Natural killer cell (primary cell): ENCODE data around the gene BRD7. TPM values are rescaled to one million over a fixed set of nuclear protein-coding genes. Genes with fewer than 3 reads are reported as not detected.
A peak's percentile ranks its signal among the peaks of the same experiment; 100 is the strongest.

Source experiments
- ATAC-seq, 3 donors: fragments of 150-1000 bp in 2 of 3; fragments of 200-7000 bp in 1 of 3; cut with Tn5 transposase; 1 replicate in 1 of 3; 2 replicates in 2 of 3; pipeline ENCODE4 v1.10.0; 2021; ENCODE audit warnings: mild to moderate bottlenecking in 2 of 3, moderate library complexity in 2 of 3
- DNase-seq, 2 donors: peaks; one replicate each; pipeline versions ENCODE4 v3.0.0 to v3.0.0-alpha.2; 2013 to 2021; ENCODE audit warnings: mixed read lengths in 1 of 2
- H3K27ac ChIP-seq: one replicate; pipeline ENCODE4 v1.5.1; 2013; ENCODE audit warnings: mild to moderate bottlenecking, low read length
- H3K27me3 ChIP-seq: one replicate; pipeline ENCODE4 v1.6.1; 2013; ENCODE audit warnings: low read length; ENCODE audit not compliant: control insufficient read depth, insufficient read depth
- H3K36me3 ChIP-seq: one replicate; pipeline ENCODE4 v1.6.1; 2013; ENCODE audit warnings: low read length; ENCODE audit not compliant: control insufficient read depth, insufficient read depth
- H3K4me1 ChIP-seq: one replicate; pipeline ENCODE4 v1.6.1; 2013; ENCODE audit warnings: low read length; ENCODE audit not compliant: control insufficient read depth, insufficient read depth
- H3K4me3 ChIP-seq: one replicate; pipeline ENCODE4 v1.5.1; 2013; ENCODE audit warnings: low read length
- H3K9me3 ChIP-seq: one replicate; pipeline ENCODE4 v1.6.1; 2013; ENCODE audit warnings: low read length; ENCODE audit not compliant: control insufficient read depth, insufficient read depth
- H3K27ac Mint-ChIP-seq, 2 donors: one replicate each; pipeline ENCODE4 v1.8.0; 2022; ENCODE audit warnings: mild to moderate bottlenecking in 2 of 2, mixed read lengths in 2 of 2, moderate library complexity in 1 of 2
- H3K27me3 Mint-ChIP-seq, 2 donors: one replicate each; pipeline ENCODE4 v1.8.0; 2022; ENCODE audit warnings: low read depth in 2 of 2, mixed read lengths in 2 of 2
- H3K36me3 Mint-ChIP-seq: one replicate; pipeline ENCODE4 v1.8.0; 2022; ENCODE audit warnings: mixed read lengths
- H3K4me1 Mint-ChIP-seq, 2 donors: one replicate each; pipeline ENCODE4 v1.8.0; 2022; ENCODE audit warnings: mixed read lengths in 2 of 2
- H3K4me3 Mint-ChIP-seq: one replicate; pipeline ENCODE4 v1.8.0; 2022; ENCODE audit warnings: mild to moderate bottlenecking, moderate library complexity, mixed read lengths
- H3K9me3 Mint-ChIP-seq, 2 donors: one replicate each; pipeline ENCODE4 v1.8.0; 2022; ENCODE audit warnings: mixed read lengths in 2 of 2
- CTCF ChIP-seq: fragments of 200-600 bp; IDR thresholded peaks from one replicate; pipeline ENCODE4 v1.8.0; 2022; ENCODE audit warnings: antibody characterized with exemption
- WGBS: methylation state at CpG from one replicate; pipeline ENCODE4 v1.1.7; 2013; ENCODE audit warnings: missing lambda C conversion rate; ENCODE audit not compliant: insufficient coverage; 5-methylcytosine and 5-hydroxymethylcytosine counted together
- intact Hi-C: fragments of 100-400 bp; cut with micrococcal nuclease; formaldehyde crosslinking; loops from one replicate; pipeline ENCODE4 v1.14.2; 2022
- total RNA-seq, 4 donors: library from RNA; stranded (reverse); fragments of 120-200 nt in 1 of 4; gene quantifications; one replicate each; pipeline versions ENCODE4 v1.2.3 to v1.2.4, GENCODE V29; 2013 to 2022

Gene BRD7
- total RNA-seq, 3 donors from 2014 or later (not counting 1 experiment from before 2014, with no cell fraction given) = 89.2 to 118 (median 94.9) TPM

GRCh38 chr16:50267651-50268050 lies 101.1 kb downstream of the BRD7 start:
- no peaks in the 10 kb centered on the region for H3K27me3 ChIP-seq
- peaks cover 12% of the 10 kb centered on the region for H3K36me3 ChIP-seq
- H3K36me3 Mint-ChIP-seq = no peaks in the 10 kb centered on the region
- H3K4me3 ChIP-seq = peak overlapping the region; percentile 75
- WGBS = under 1% methylated on average over 3 of the region's 3 CpGs
- H3K4me1 Mint-ChIP-seq = peaks cover 82 to 95% of the 10 kb centered on the region in 2 donors
- DNase-seq (peak in 1 of 2 donors; percentile 70), ATAC-seq (peak; percentile 28 to 60 (median 37))
- intact Hi-C loops = loop anchor here (5.0 kb wide), 3 partner anchors 50 to 110 kb away; no protein-coding TSS in a partner anchor
- no peaks in the 10 kb centered on the region for H3K9me3 Mint-ChIP-seq
- peak overlapping the region; percentile 72 for H3K27ac ChIP-seq
- no peaks in the 10 kb centered on the region for H3K9me3 ChIP-seq
- H3K4me1 ChIP-seq = peaks cover 87% of the 10 kb centered on the region
- peak overlapping the region; percentile 91 to 99 for H3K27ac Mint-ChIP-seq
- peak overlapping the region; percentile 88 for H3K4me3 Mint-ChIP-seq
- no peak for TF ChIP-seq CTCF
- no peaks in the 10 kb centered on the region for H3K27me3 Mint-ChIP-seq

- Histone ChIP-seq H3K4me3 (peak overlapping the region; percentile 75), H3K27me3 (no peaks in the 10 kb centered on the region), H3K4me1 (peaks cover 87% of the 10 kb centered on the region), H3K9me3 (no peaks in the 10 kb centered on the region), H3K27ac (peak overlapping the region; percentile 72), H3K36me3 (peaks cover 10% of the 10 kb centered on the region)
- TF ChIP-seq CTCF = no peak
- H3K4me3 Mint-ChIP-seq = peak overlapping the region; percentile 88
- DNase-seq (no peak), ATAC-seq (peak in 2 of 3 donors; percentile 2 to 13)
- H3K4me1 Mint-ChIP-seq = peaks cover 82 to 95% of the 10 kb centered on the region in 2 donors
- no peaks in the 10 kb centered on the region for H3K9me3 Mint-ChIP-seq
- H3K27me3 Mint-ChIP-seq = no peaks in the 10 kb centered on the region
- intact Hi-C loops = loop anchor here (5.0 kb wide), 3 partner anchors 50 to 110 kb away; no protein-coding TSS in a partner anchor
- 26% methylated on average over 6 of the region's 8 CpGs for WGBS
- peak overlapping the region; percentile 91 to 99 for H3K27ac Mint-ChIP-seq
- no peaks in the 10 kb centered on the region for H3K36me3 Mint-ChIP-seq
Observed at GRCh38 chr16:50267151-50267631, 101.6 kb downstream of the BRD7 start.

- Mint-ChIP-seq H3K4me1 (peaks cover 86 to 95% of the 10 kb centered on the region in 2 donors), H3K36me3 (no peaks in the 10 kb centered on the region), H3K27ac (peak within 1 kb of the TSS; percentile 91 to 99), H3K27me3 (no peaks in the 10 kb centered on the region), H3K4me3 (peak within 1 kb of the TSS; percentile 88), H3K9me3 (no peaks in the 10 kb centered on the region)
- TF ChIP-seq CTCF = no peak
- H3K27me3 ChIP-seq = no peaks in the 10 kb centered on the region
- H3K9me3 ChIP-seq = no peaks in the 10 kb centered on the region
- peaks cover 87% of the 10 kb centered on the region for H3K4me1 ChIP-seq
- H3K4me3 ChIP-seq = peak within 1 kb of the TSS; percentile 75
- H3K27ac ChIP-seq = peak within 1 kb of the TSS; percentile 72
- DNase-seq = peak; percentile 82 to 87
- H3K36me3 ChIP-seq = peaks cover 3% of the 10 kb centered on the region
- under 1% methylated on average over 25 of the region's 25 CpGs for WGBS
- intact Hi-C loops = loop anchor here (1.0 to 5.0 kb wide), 5 partner anchors 8 to 109 kb away; no protein-coding TSS in a partner anchor
- ATAC-seq = peak; percentile 79 to 86 (median 85)
Observed at GRCh38 chr16:50266337-50267091, 102.3 kb downstream of the BRD7 start, which contains the start of gene ADCY7. Gene ADCY7, plus strand, starts transcription at chr16:50266551. Its CDS starts 21,629 bp downstream, at chr16:50288180.

Other genes with a start within 250 kb of the BRD7 start
- 10 to 100 TPM; 37.5 to 48.7 (median 44.4) TPM for gene TENT4B, start 215.7 kb downstream of the BRD7 start, total RNA-seq
- 100 to 1,000 TPM; 479 to 591 (median 512) TPM for gene ADCY7, start 102.4 kb downstream of the BRD7 start, total RNA-seq
- gene NKD1, start 179.4 kb upstream of the BRD7 start, total RNA-seq = 1 to 10 TPM in 2 of 3 donors, under 1 TPM in 1; 0.75 to 1.5 (median 1.0) TPM